ENCODE data around the gene ACAT2.

ACAT2 gene

GRCh38 chr6:159790149-159790955, 28.5 kb downstream of the ACAT2 start, which contains the start of gene MRPL18:
MRPL18 (plus strand) TSS chr6:159790467; CDS start chr6:159790588, 121 bp downstream.
- ChIA-PET CTCF (interaction anchor here (0.7 to 2.1 kb wide), 9 partner anchors 26 to 1730 kb away, joined by 3 to 10 read pairs (median 4); no protein-coding TSS in a partner anchor), POLR2A (interaction anchor here (0.9 to 4.2 kb wide), 30 partner anchors 8 to 510 kb away, joined by 3 to 115 read pairs (median 7); partner anchors contain the start of genes ACAT2, PNLDC1, SOD2 and WTAP)
- peak within 1 kb of the TSS; percentile 98 for H3K4me3 ChIP-seq (ENCODE audit: low read depth, low read length)
- TF ChIP-seq ZNF214 (tag by site-specific recombination; IDR thresholded peaks at IDR 0.05; ENCODE audit: borderline replicate concordance) (no peak), ZNF133 (tag by site-specific recombination; IDR thresholded peaks at IDR 0.05) (no peak), MEIS1 (CRISPR knock-in tag; IDR thresholded peaks at IDR 0.05; ENCODE audit: borderline replicate concordance) (no peak), ZNF248 (tag by site-specific recombination; IDR thresholded peaks at IDR 0.05) (no peak), GLI2 (tag by site-specific recombination; IDR thresholded peaks at IDR 0.05; ENCODE audit: borderline replicate concordance, low read depth) (no peak), ZFP41 (tag by site-specific recombination; IDR thresholded peaks at IDR 0.05; ENCODE audit: borderline replicate concordance) (no peak), ZBTB1 (tag by site-specific recombination; IDR thresholded peaks at IDR 0.05) (no peak), ZNF138 (tag by site-specific recombination; IDR thresholded peaks at IDR 0.05; ENCODE audit: borderline replicate concordance) (no peak), PRDM6 (tag by site-specific recombination; IDR thresholded peaks at IDR 0.05) (no peak), KLF16 (tag by site-specific recombination; IDR thresholded peaks at IDR 0.05) (no peak), ELK4 (IDR thresholded peaks at IDR 0.05; ENCODE audit: borderline replicate concordance, low read depth, low read length) (no peak), ZNF488 (tag by site-specific recombination; IDR thresholded peaks at IDR 0.05) (no peak), ZNF658 (tag by site-specific recombination; IDR thresholded peaks at IDR 0.05) (no peak), WT1 (tag by site-specific recombination; IDR thresholded peaks at IDR 0.05) (no peak), ZNF660 (tag by site-specific recombination; IDR thresholded peaks at IDR 0.05) (no peak), HIC1 (tag by site-specific recombination; IDR thresholded peaks at IDR 0.05) (no peak), ZBTB44 (tag by site-specific recombination; IDR thresholded peaks at IDR 0.05) (no peak), ZBTB11 (tag by site-specific recombination; conservative IDR thresholded peaks at IDR 0.05; ENCODE audit: low read depth) (no peak; the same call in 1 of the 2 replicates), KLF8 (tag by site-specific recombination; IDR thresholded peaks at IDR 0.05) (peak; percentile 70; the same call in 1 of the 2 replicates), ZNF670 (tag by site-specific recombination; IDR thresholded peaks at IDR 0.05; ENCODE audit: low read depth) (no peak), ZNF146 (tag by site-specific recombination; IDR thresholded peaks at IDR 0.05) (no peak), ZNF473 (tag by site-specific recombination; IDR thresholded peaks at IDR 0.05) (no peak), ZNF292 (tag by site-specific recombination; IDR thresholded peaks at IDR 0.05; ENCODE audit: borderline replicate concordance, low read depth) (no peak), ZNF549 (tag by site-specific recombination; IDR thresholded peaks at IDR 0.05) (no peak)

More at GRCh38 chr6:159790149-159790955, 28.5 kb downstream of the ACAT2 start, which contains the start of gene MRPL18:
- peaks cover 30 to 71% of the 10 kb centered on the region in 2 experiments for H3K36me3 ChIP-seq (ENCODE audit: control insufficient read depth in 2 of 2, insufficient read depth in 1 of 2, low read length in 2 of 2)
- H3K9me3 ChIP-seq (ENCODE audit: control insufficient read depth, insufficient read depth, low read depth, low read length) = no peaks in the 10 kb centered on the region
- H3K27ac ChIP-seq (ENCODE audit: extremely low read depth, low read depth, low read length) = peak within 1 kb of the TSS; percentile 66
- peaks cover 8% of the 10 kb centered on the region for H3K4me1 ChIP-seq (ENCODE audit: control insufficient read depth, insufficient read depth, low read length)
